ENCODE results near the gene MAP3K2. TPM values are rescaled to one million over a fixed set of nuclear protein-coding genes. Genes with fewer than 3 reads are reported as not detected.

MAP3K2 gene
- polyA plus RNA-seq, 1 donor from 2014 or later: 37.0 TPM

GRCh38 chr2:127427376-127428056, 39.7 kb upstream of the MAP3K2 start:
- Histone ChIP-seq H3K27me3 (ENCODE audit: insufficient read depth, low read depth, low read length) (peaks cover 17% of the 10 kb centered on the region), H3K9me3 (ENCODE audit: low read length) (no peaks in the 10 kb centered on the region), H4K20me1 (ENCODE audit: insufficient read depth) (no peaks in the 10 kb centered on the region), H2AFZ (ENCODE audit: low read depth, low read length) (no peak overlapping the region), H3K4me3 (ENCODE audit: low read length) (no peak overlapping the region), H3K27ac (ENCODE audit: low read length) (no peak overlapping the region), H3K9me2 (ENCODE audit: insufficient read depth, low read length) (no peaks in the 10 kb centered on the region), H3K36me3 (ENCODE audit: insufficient read depth, low read length) (no peaks in the 10 kb centered on the region), H3K9ac (ENCODE audit: low read length) (no peak overlapping the region), H3F3A (ENCODE audit: insufficient read depth, low read length, poor library complexity, severe bottlenecking) (no peaks in the 10 kb centered on the region), H3K79me2 (replicated peaks; ENCODE audit: insufficient read depth, low read length) (no peaks in the 10 kb centered on the region), H3K4me2 (ENCODE audit: low read length) (no peak overlapping the region)
- TF ChIP-seq EZH2 (IDR thresholded peaks at IDR 0.05; ENCODE audit: borderline replicate concordance, insufficient read depth, low read length, poor library complexity, severe bottlenecking): no peak
- no peak for TF ChIP-seq RAD21 (conservative IDR thresholded peaks at IDR 0.05)
- TF ChIP-seq SMC3 (conservative IDR thresholded peaks at IDR 0.05; ENCODE audit: poor library complexity): no peak
- no peak for TF ChIP-seq CTCF (IDR thresholded peaks at IDR 0.05; ENCODE audit: poor library complexity, severe bottlenecking)

- H3K9me2 ChIP-seq (ENCODE audit: insufficient read depth, low read length): no peaks in the 10 kb centered on the region
- H2AFZ ChIP-seq (ENCODE audit: low read depth, low read length): no peak overlapping the region
- H3K9ac ChIP-seq (ENCODE audit: low read length): no peak overlapping the region
- no peaks in the 10 kb centered on the region for H3K36me3 ChIP-seq (ENCODE audit: insufficient read depth, low read length)
- H3K27me3 ChIP-seq (ENCODE audit: insufficient read depth, low read depth, low read length): peaks cover 25% of the 10 kb centered on the region
- H3F3A ChIP-seq (ENCODE audit: insufficient read depth, low read length, poor library complexity, severe bottlenecking): no peaks in the 10 kb centered on the region
- no peak overlapping the region for H3K27ac ChIP-seq (ENCODE audit: low read length)
- H3K4me3 ChIP-seq (ENCODE audit: low read length): no peak overlapping the region
- H3K4me2 ChIP-seq (ENCODE audit: low read length): no peak overlapping the region
- no peaks in the 10 kb centered on the region for H3K9me3 ChIP-seq (ENCODE audit: low read length)
- H4K20me1 ChIP-seq (ENCODE audit: insufficient read depth): no peaks in the 10 kb centered on the region
- no peaks in the 10 kb centered on the region for H3K79me2 ChIP-seq (replicated peaks; ENCODE audit: insufficient read depth, low read length)
- TF ChIP-seq CTCF (IDR thresholded peaks at IDR 0.05; ENCODE audit: poor library complexity, severe bottlenecking): no peak
- no peak for TF ChIP-seq RAD21 (conservative IDR thresholded peaks at IDR 0.05)
- TF ChIP-seq SMC3 (conservative IDR thresholded peaks at IDR 0.05; ENCODE audit: poor library complexity): no peak
- no peak for TF ChIP-seq MXI1 (conservative IDR thresholded peaks at IDR 0.05; ENCODE audit: poor library complexity, severe bottlenecking)
- no peak for TF ChIP-seq EP300 (conservative IDR thresholded peaks at IDR 0.05; ENCODE audit: poor library complexity, severe bottlenecking)
- TF ChIP-seq TAF1 (IDR thresholded peaks at IDR 0.05; ENCODE audit: low read depth): no peak
- TF ChIP-seq EZH2 (IDR thresholded peaks at IDR 0.05; ENCODE audit: borderline replicate concordance, insufficient read depth, low read length, poor library complexity, severe bottlenecking): no peak
- no peak for TF ChIP-seq REST (IDR thresholded peaks at IDR 0.05; ENCODE audit: borderline replicate concordance)
- no peak for TF ChIP-seq POLR2AphosphoS5 (IDR thresholded peaks at IDR 0.05)
Observed at GRCh38 chr2:127426501-127427354, 39.0 kb upstream of the MAP3K2 start.
